ENCODE data around the gene TBX4. TPM values are rescaled to one million over a fixed set of nuclear protein-coding genes. Genes with fewer than 3 reads are reported as not detected.

TBX4 gene
- total and polyA plus RNA-seq, 2 of the 13 experiments (the other 11 are each of a cell fraction or from before 2014, with no cell fraction given) = 0.11 to 1.1 TPM

- TF ChIP-seq ZNF235 (CRISPR knock-in tag; IDR thresholded peaks at IDR 0.05; ENCODE audit: borderline replicate concordance) = no peak
- TF ChIP-seq, protein P1, sequence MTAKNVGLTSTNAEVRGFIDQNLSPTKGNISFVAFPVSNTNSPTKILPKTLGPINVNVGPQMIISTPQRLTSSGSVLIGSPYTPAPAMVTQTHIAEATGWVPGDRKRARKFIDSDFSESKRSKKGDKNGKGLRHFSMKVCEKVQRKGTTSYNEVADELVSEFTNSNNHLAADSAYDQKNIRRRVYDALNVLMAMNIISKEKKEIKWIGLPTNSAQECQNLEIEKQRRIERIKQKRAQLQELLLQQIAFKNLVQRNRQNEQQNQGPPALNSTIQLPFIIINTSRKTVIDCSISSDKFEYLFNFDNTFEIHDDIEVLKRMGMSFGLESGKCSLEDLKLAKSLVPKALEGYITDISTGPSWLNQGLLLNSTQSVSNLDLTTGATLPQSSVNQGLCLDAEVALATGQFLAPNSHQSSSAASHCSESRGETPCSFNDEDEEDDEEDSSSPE (CRISPR knock-in tag; IDR thresholded peaks at IDR 0.05) = peak; percentile 63; the same call in 1 of the 2 replicates
- TF ChIP-seq ZNF44 (CRISPR knock-in tag; IDR thresholded peaks at IDR 0.05) = no peak
- TF ChIP-seq CBX1 (IDR thresholded peaks at IDR 0.05; ENCODE audit: low read depth) = no peak
- peak; percentile 82; the same call in 1 of the 2 replicates for TF ChIP-seq ZNF704 (CRISPR knock-in tag; IDR thresholded peaks at IDR 0.05; ENCODE audit: borderline replicate concordance)
- no peak for TF ChIP-seq RARG (CRISPR knock-in tag; IDR thresholded peaks at IDR 0.05; ENCODE audit: low read depth)
- peak; percentile 82; the same call in 1 of the 2 replicates for TF ChIP-seq ZNF276 (CRISPR knock-in tag; IDR thresholded peaks at IDR 0.05; ENCODE audit: low read depth)
- TF ChIP-seq ZNF773 (CRISPR knock-in tag; IDR thresholded peaks at IDR 0.05; ENCODE audit: borderline replicate concordance) = no peak; the same call in 1 of the 2 replicates
- TF ChIP-seq, protein P2, sequence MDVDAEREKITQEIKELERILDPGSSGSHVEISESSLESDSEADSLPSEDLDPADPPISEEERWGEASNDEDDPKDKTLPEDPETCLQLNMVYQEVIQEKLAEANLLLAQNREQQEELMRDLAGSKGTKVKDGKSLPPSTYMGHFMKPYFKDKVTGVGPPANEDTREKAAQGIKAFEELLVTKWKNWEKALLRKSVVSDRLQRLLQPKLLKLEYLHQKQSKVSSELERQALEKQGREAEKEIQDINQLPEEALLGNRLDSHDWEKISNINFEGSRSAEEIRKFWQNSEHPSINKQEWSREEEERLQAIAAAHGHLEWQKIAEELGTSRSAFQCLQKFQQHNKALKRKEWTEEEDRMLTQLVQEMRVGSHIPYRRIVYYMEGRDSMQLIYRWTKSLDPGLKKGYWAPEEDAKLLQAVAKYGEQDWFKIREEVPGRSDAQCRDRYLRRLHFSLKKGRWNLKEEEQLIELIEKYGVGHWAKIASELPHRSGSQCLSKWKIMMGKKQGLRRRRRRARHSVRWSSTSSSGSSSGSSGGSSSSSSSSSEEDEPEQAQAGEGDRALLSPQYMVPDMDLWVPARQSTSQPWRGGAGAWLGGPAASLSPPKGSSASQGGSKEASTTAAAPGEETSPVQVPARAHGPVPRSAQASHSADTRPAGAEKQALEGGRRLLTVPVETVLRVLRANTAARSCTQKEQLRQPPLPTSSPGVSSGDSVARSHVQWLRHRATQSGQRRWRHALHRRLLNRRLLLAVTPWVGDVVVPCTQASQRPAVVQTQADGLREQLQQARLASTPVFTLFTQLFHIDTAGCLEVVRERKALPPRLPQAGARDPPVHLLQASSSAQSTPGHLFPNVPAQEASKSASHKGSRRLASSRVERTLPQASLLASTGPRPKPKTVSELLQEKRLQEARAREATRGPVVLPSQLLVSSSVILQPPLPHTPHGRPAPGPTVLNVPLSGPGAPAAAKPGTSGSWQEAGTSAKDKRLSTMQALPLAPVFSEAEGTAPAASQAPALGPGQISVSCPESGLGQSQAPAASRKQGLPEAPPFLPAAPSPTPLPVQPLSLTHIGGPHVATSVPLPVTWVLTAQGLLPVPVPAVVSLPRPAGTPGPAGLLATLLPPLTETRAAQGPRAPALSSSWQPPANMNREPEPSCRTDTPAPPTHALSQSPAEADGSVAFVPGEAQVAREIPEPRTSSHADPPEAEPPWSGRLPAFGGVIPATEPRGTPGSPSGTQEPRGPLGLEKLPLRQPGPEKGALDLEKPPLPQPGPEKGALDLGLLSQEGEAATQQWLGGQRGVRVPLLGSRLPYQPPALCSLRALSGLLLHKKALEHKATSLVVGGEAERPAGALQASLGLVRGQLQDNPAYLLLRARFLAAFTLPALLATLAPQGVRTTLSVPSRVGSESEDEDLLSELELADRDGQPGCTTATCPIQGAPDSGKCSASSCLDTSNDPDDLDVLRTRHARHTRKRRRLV (CRISPR knock-in tag; IDR thresholded peaks at IDR 0.05) = no peak
- TF ChIP-seq, protein P3, sequence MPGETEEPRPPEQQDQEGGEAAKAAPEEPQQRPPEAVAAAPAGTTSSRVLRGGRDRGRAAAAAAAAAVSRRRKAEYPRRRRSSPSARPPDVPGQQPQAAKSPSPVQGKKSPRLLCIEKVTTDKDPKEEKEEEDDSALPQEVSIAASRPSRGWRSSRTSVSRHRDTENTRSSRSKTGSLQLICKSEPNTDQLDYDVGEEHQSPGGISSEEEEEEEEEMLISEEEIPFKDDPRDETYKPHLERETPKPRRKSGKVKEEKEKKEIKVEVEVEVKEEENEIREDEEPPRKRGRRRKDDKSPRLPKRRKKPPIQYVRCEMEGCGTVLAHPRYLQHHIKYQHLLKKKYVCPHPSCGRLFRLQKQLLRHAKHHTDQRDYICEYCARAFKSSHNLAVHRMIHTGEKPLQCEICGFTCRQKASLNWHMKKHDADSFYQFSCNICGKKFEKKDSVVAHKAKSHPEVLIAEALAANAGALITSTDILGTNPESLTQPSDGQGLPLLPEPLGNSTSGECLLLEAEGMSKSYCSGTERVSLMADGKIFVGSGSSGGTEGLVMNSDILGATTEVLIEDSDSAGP (CRISPR knock-in tag; IDR thresholded peaks at IDR 0.05; ENCODE audit: borderline replicate concordance) = peak; percentile 75
- TF ChIP-seq NFE2 (CRISPR knock-in tag; IDR thresholded peaks at IDR 0.05) = no peak
- TF ChIP-seq, protein P4, sequence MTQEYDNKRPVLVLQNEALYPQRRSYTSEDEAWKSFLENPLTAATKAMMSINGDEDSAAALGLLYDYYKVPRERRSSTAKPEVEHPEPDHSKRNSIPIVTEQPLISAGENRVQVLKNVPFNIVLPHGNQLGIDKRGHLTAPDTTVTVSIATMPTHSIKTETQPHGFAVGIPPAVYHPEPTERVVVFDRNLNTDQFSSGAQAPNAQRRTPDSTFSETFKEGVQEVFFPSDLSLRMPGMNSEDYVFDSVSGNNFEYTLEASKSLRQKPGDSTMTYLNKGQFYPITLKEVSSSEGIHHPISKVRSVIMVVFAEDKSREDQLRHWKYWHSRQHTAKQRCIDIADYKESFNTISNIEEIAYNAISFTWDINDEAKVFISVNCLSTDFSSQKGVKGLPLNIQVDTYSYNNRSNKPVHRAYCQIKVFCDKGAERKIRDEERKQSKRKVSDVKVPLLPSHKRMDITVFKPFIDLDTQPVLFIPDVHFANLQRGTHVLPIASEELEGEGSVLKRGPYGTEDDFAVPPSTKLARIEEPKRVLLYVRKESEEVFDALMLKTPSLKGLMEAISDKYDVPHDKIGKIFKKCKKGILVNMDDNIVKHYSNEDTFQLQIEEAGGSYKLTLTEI (CRISPR knock-in tag; conservative IDR thresholded peaks at IDR 0.05) = no peak
- peak; percentile 83 for TF ChIP-seq ZNF264 (CRISPR knock-in tag; IDR thresholded peaks at IDR 0.05)
Measured at GRCh38 chr17:61454381-61455323, 2.4 kb downstream of the TBX4 start (continued).

Measured in HepG2 (cell line).